ENCODE measurements around the gene GIPC3. TPM values are rescaled to one million over a fixed set of nuclear protein-coding genes. Genes with fewer than 3 reads are reported as not detected.

GIPC3 gene
- total RNA-seq, result 0.16 and 0.32 TPM in 2 replicates

DNA sequence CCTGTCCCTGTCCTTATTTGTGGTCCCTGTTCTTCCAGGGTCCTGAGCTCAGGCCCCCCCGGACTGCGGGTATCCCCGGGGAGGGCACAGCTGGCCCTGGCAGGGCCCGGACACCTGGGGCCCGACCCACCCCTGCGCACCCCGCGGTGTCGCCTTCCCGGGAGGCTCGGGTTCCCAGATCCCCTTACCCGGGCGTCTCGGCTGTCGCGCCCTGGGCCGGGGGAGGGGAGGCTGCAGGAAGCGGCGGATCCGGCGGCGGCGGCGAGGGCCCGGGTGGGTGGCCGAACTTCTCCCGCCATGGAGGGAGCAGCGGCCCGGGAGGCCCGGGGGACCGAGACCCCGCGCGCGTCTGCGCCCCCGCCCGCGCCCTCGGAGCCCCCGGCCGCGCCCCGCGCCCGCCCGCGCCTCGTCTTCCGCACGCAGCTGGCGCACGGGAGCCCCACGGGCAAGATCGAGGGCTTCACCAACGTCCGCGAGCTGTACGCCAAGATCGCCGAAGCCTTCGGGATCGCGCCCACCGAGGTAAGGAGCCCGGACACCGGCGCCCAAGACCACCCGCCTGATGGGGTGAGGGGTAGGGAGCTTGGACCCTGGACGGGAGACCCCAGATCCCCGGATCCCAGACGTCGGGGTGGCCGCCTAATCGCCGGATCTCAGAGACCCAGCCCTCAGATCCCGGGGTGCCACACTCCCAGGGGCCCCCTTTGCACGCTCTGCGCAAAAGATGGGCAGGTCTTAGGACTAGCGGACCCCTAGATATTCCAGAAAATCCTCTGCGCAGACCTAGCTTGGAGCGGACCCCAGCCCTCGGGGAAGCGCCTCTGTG lies at the start of gene GIPC3:
Gene GIPC3 (plus strand): TSS at position 178 of the 826 bp plus-strand sequence. CDS start 120 bp downstream, at position 298.
- no peak for DNase-seq (ENCODE audit: low spot score)
- H3K27ac Mint-ChIP-seq, result no peak within 1 kb of the TSS
- H3K4me3 Mint-ChIP-seq (ENCODE audit: low read depth), result no peak within 1 kb of the TSS
- no peaks in the 10 kb centered on the region for H3K36me3 Mint-ChIP-seq (ENCODE audit: low read depth)
- intact Hi-C loops (cut with micrococcal nuclease), result no loop called here
- peaks cover 3% of the 10 kb centered on the region for H3K27me3 Mint-ChIP-seq (ENCODE audit: low read depth)
- H3K4me1 Mint-ChIP-seq (ENCODE audit: low read depth), result no peaks in the 10 kb centered on the region
- H3K9me3 Mint-ChIP-seq, result peaks cover 3% of the 10 kb centered on the region

DNA sequence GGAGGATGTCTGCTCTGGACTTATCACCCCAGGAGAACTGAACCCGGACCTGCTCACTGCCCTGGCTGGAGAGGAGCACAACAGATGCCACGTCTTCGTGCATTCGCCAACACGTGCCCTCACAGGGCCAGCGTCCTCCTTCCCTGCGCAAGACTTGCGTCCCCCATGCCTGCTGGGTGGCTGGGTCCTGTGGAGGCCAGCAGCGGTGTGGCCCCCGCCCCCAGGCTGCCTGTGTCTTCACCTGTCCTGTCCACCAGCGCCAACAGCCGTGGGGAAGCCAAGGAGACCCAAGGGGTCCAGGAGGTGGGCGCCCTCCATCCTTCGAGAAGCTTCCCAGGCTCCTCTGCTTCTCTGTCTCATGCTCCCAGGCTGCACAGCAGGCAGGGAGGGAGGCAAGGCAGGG lies 49.7 kb upstream of the GIPC3 start:
- Mint-ChIP-seq H3K36me3 (ENCODE audit: low read depth) (peaks cover 56% of the 10 kb centered on the region), H3K4me1 (ENCODE audit: low read depth) (no peaks in the 10 kb centered on the region), H3K27me3 (ENCODE audit: low read depth) (no peaks in the 10 kb centered on the region), H3K9me3 (no peaks in the 10 kb centered on the region), H3K27ac (no peak overlapping the region), H3K4me3 (ENCODE audit: low read depth) (no peak overlapping the region)
- intact Hi-C loops (cut with micrococcal nuclease), result no loop called here
- no peak for DNase-seq (ENCODE audit: low spot score)

- H3K4me1 Mint-ChIP-seq (ENCODE audit: low read depth), result no peaks in the 10 kb centered on the region
- H3K27ac Mint-ChIP-seq, result no peak overlapping the region
- H3K36me3 Mint-ChIP-seq (ENCODE audit: low read depth), result peaks cover 56% of the 10 kb centered on the region
- intact Hi-C loops (cut with micrococcal nuclease), result no loop called here
- DNase-seq (ENCODE audit: low spot score), result no peak
- H3K27me3 Mint-ChIP-seq (ENCODE audit: low read depth), result no peaks in the 10 kb centered on the region
- no peaks in the 10 kb centered on the region for H3K9me3 Mint-ChIP-seq
- no peak overlapping the region for H3K4me3 Mint-ChIP-seq (ENCODE audit: low read depth)
Measured at GRCh38 chr19:3535981-3536380, 49.3 kb upstream of the GIPC3 start.

DNA sequence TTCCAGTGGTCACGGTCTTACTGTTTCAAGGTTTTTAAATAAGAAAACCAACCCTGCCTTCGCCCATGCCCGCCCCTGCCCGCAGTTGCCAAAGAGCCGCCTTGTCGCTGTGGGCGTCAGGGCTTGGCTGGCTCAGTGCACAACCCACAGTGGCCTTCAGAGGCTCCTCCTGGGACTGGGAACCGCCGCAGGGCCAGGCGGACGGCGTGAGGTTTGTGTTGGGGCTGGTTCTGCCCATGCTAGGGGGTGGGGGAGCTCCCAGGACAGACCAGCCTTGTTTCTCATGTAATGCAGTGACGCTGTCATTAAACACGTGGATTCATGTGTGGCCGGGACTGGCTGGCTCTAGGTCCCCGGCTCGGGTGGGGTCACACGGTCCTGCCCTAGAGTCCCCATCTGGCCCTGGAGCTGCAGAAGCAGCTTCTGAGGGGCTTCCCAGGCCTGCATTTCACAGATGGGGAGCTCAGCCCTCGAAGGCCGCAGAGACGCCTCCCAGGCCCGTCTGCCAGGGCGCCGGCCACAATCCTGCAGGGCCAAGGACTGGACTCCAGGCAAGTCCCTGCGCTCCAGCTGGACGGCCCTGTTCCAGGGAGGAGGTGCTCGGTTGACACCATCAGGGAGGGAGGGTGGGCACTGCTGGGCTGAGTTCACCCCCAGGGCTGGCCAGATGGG lies 48.7 kb upstream of the GIPC3 start:
- Mint-ChIP-seq H3K27me3 (ENCODE audit: low read depth) (no peaks in the 10 kb centered on the region), H3K36me3 (ENCODE audit: low read depth) (peaks cover 50% of the 10 kb centered on the region), H3K4me3 (ENCODE audit: low read depth) (no peak overlapping the region), H3K27ac (no peak overlapping the region), H3K9me3 (no peaks in the 10 kb centered on the region), H3K4me1 (ENCODE audit: low read depth) (no peaks in the 10 kb centered on the region)
- no peak for DNase-seq (ENCODE audit: low spot score)
- intact Hi-C loops (cut with micrococcal nuclease), result no loop called here

- no peak overlapping the region for H3K4me3 Mint-ChIP-seq (ENCODE audit: low read depth)
- no peaks in the 10 kb centered on the region for H3K4me1 Mint-ChIP-seq (ENCODE audit: low read depth)
- H3K27ac Mint-ChIP-seq, result no peak overlapping the region
- intact Hi-C loops (cut with micrococcal nuclease), result no loop called here
- H3K36me3 Mint-ChIP-seq (ENCODE audit: low read depth), result peaks cover 50% of the 10 kb centered on the region
- H3K9me3 Mint-ChIP-seq, result no peaks in the 10 kb centered on the region
- H3K27me3 Mint-ChIP-seq (ENCODE audit: low read depth), result no peaks in the 10 kb centered on the region
- DNase-seq (ENCODE audit: low spot score), result no peak
Measured at GRCh38 chr19:3537101-3537437, 48.2 kb upstream of the GIPC3 start.

- H3K9me3 Mint-ChIP-seq, result no peaks in the 10 kb centered on the region
- no peaks in the 10 kb centered on the region for H3K27me3 Mint-ChIP-seq (ENCODE audit: low read depth)
- intact Hi-C loops (cut with micrococcal nuclease), result no loop called here
- H3K36me3 Mint-ChIP-seq (ENCODE audit: low read depth), result peaks cover 46% of the 10 kb centered on the region
- no peak overlapping the region for H3K4me3 Mint-ChIP-seq (ENCODE audit: low read depth)
- no peak overlapping the region for H3K27ac Mint-ChIP-seq
- DNase-seq (ENCODE audit: low spot score), result no peak
- no peaks in the 10 kb centered on the region for H3K4me1 Mint-ChIP-seq (ENCODE audit: low read depth)
Measured at GRCh38 chr19:3537438-3538240, 47.6 kb upstream of the GIPC3 start.

GRCh38 chr19:3538258-3538929 lies 46.9 kb upstream of the GIPC3 start:
- no peak for DNase-seq (ENCODE audit: low spot score)
- H3K27me3 Mint-ChIP-seq (ENCODE audit: low read depth), result no peaks in the 10 kb centered on the region
- no peak overlapping the region for H3K27ac Mint-ChIP-seq
- H3K36me3 Mint-ChIP-seq (ENCODE audit: low read depth), result peaks cover 42% of the 10 kb centered on the region
- no peaks in the 10 kb centered on the region for H3K4me1 Mint-ChIP-seq (ENCODE audit: low read depth)
- H3K4me3 Mint-ChIP-seq (ENCODE audit: low read depth), result no peak overlapping the region
- intact Hi-C loops (cut with micrococcal nuclease), result no loop called here
- no peaks in the 10 kb centered on the region for H3K9me3 Mint-ChIP-seq

DNA sequence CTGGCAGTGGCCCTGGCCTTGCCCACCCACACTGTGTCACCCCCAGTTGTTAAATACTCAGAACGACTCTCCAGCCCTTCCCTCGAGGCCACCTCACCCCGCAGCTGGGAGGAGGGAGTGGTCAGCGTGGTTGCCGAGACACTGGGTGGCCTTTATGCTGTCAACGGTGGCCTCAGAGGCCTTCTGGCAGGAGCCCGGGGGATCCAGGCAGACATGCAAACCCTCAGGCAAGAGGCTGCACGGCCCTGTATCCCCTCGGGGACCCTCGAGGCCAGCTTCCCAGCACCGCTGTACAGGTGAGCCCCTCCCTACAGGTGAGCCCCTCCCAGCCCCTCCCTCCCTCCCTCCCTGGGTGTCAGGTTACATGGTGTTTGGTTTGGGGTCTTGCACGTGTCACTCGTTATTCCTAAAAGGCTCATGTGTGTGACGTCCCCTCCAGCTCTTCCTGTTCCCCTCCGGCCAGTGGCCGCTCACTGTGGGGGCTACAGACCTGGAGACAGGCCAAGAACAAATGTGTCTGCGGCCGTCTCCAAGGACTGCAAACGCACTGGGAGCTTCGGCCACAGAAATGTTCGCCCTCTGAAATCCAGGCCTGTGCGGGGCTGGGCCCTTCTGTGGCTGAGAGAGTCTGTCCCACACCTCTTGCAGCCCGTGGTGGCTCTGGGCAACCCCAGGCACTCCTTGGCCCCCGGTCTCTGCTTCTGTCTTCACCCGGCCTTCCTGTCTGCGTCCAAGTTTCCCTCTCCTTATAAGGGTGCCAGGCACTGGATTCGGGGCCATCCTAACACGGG lies 46.1 kb upstream of the GIPC3 start, which contains the start of gene TEKTIP1:
Gene TEKTIP1 (plus strand): TSS at position 210 of the 791 bp plus-strand sequence. CDS start 4 bp downstream, at position 214.
- DNase-seq (ENCODE audit: low spot score), result no peak
- H3K4me1 Mint-ChIP-seq (ENCODE audit: low read depth), result no peaks in the 10 kb centered on the region
- H3K36me3 Mint-ChIP-seq (ENCODE audit: low read depth), result peaks cover 38% of the 10 kb centered on the region
- no peak within 1 kb of the TSS for H3K4me3 Mint-ChIP-seq (ENCODE audit: low read depth)
- no peaks in the 10 kb centered on the region for H3K27me3 Mint-ChIP-seq (ENCODE audit: low read depth)
- no peaks in the 10 kb centered on the region for H3K9me3 Mint-ChIP-seq
- intact Hi-C loops (cut with micrococcal nuclease), result no loop called here
- H3K27ac Mint-ChIP-seq, result no peak within 1 kb of the TSS

GRCh38 chr19:3539756-3540118 lies 45.5 kb upstream of the GIPC3 start:
- Mint-ChIP-seq H3K9me3 (no peaks in the 10 kb centered on the region), H3K4me1 (ENCODE audit: low read depth) (no peaks in the 10 kb centered on the region), H3K36me3 (ENCODE audit: low read depth) (peaks cover 32% of the 10 kb centered on the region), H3K27ac (no peak overlapping the region), H3K4me3 (ENCODE audit: low read depth) (no peak overlapping the region), H3K27me3 (ENCODE audit: low read depth) (no peaks in the 10 kb centered on the region)
- intact Hi-C loops (cut with micrococcal nuclease), result no loop called here
- DNase-seq (ENCODE audit: low spot score), result no peak

DNA sequence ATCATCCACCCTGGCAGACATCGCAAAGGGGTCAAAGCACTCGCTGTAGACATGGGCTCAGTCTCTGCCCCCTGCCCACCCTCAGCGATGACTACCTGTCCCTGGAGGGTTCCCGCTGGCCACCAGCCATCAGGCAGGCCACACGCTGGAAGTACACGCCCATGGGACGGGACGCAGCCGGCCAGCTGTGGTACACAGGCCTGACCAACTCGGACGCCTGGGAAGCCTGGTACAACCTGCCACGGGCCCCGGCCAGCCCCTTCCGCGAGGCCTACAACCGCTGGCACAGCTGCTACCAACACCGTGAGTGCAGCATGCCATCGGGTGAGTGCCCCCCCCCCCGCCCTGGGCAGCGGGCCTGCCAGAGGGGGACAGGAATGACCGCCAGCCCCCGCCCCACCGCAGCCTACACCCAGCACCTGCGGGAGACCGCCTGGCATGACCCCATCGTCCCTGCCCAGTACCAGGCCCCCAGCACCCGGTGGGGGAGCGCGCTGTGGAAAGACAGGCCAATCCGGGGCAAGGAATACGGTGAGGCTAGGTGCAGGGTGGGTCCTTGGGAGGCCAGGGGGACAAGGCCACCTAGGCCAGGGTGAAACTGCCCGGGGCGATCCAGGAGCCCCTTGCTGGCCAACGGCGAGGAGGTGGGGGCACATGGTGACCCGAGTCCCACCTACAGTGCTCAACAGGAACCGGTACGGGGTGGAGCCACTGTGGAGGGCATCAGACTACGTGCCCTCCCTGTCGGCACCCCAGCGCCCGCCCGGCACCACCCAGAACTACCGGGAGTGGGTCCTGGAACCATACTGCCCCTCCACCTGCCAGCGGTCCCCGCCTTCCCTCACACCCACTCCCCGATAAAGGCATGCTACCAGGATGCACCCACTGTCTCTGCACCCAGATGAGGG lies 41.9 kb upstream of the GIPC3 start:
- Mint-ChIP-seq H3K9me3 (no peaks in the 10 kb centered on the region), H3K27me3 (ENCODE audit: low read depth) (no peaks in the 10 kb centered on the region), H3K4me3 (ENCODE audit: low read depth) (no peak overlapping the region), H3K4me1 (ENCODE audit: low read depth) (peaks cover 2% of the 10 kb centered on the region), H3K27ac (no peak overlapping the region), H3K36me3 (ENCODE audit: low read depth) (peaks cover 29% of the 10 kb centered on the region)
- no peak for DNase-seq (ENCODE audit: low spot score)
- intact Hi-C loops (cut with micrococcal nuclease), result loop anchor here (2.0 kb wide), 2 partner anchors 75 to 163 kb away; no protein-coding TSS in a partner anchor

DNA sequence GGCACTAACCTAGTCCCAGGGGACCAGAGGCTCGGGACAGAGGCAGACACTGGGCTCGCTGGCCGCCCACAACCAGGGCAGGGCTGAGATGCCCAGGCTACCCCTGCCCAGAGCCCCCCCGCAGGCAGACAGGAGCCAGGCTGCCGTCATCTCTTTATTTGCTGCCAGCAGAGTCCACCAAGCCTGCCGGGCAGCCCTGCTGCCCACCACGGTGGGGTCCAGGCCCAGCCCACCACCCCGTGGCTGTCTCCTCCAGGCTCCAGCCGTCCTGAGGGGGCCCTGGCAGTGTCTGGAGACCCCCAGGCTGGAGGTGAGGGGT lies 41.3 kb upstream of the GIPC3 start:
- intact Hi-C loops (cut with micrococcal nuclease), result loop anchor here (2.0 kb wide), 2 partner anchors 75 to 163 kb away; no protein-coding TSS in a partner anchor
- peaks cover 2% of the 10 kb centered on the region for H3K4me1 Mint-ChIP-seq (ENCODE audit: low read depth)
- H3K27me3 Mint-ChIP-seq (ENCODE audit: low read depth), result no peaks in the 10 kb centered on the region

More for the DNA sequence above, 41.3 kb upstream of the GIPC3 start:
- peaks cover 27% of the 10 kb centered on the region for H3K36me3 Mint-ChIP-seq (ENCODE audit: low read depth)
- H3K4me3 Mint-ChIP-seq (ENCODE audit: low read depth), result no peak overlapping the region
- no peak for DNase-seq (ENCODE audit: low spot score)
- H3K9me3 Mint-ChIP-seq, result no peaks in the 10 kb centered on the region
- no peak overlapping the region for H3K27ac Mint-ChIP-seq
